Activated CD4-positive, alpha-beta T cell treated with anti-CD3 and anti-CD28 coated beads, Interleukin-2, amount 50 U/mL, for 4 hours (primary cell): ENCODE results near the gene CARD19.

Experiments
- DNase-seq, 2 experiments: peaks; one replicate each; pipeline ENCODE4 v3.0.0-alpha.2; 2020

The CARD19 gene

DNA sequence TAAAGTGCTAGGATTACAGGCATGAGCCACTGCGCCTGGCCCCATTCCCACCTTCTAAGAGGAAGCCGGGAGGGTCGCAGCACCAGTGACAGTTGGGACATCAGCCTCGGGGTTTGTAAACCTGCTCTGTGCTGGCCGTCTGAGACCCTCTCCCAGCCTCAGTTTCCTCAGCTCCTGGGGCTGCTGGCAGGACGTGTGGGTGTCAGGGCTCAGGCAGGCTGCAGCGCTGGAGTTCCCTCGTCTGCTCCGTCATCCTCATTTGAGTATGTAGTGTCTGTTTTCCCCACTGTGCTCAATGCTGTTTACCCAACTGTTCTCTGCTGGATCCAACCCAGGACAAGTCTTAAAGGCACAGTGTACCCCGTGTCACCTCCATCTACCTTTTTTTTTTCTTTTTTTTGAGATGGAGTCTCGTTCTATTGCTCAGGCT is 40.0 kb downstream of the CARD19 start:
- no peak for DNase-seq

- DNase-seq: no peak
Observed at GRCh38 chr9:93137362-93137761, 41.3 kb downstream of the CARD19 start.

- no peak for DNase-seq
Observed at GRCh38 chr9:93138171-93138764, 42.3 kb downstream of the CARD19 start.

- DNase-seq: no peak
Observed at GRCh38 chr9:93139365-93140182, 43.6 kb downstream of the CARD19 start.

GRCh38 chr9:93141771-93142483 is 45.9 kb downstream of the CARD19 start:
- no peak for DNase-seq

GRCh38 chr9:93143830-93144530 is 48.0 kb downstream of the CARD19 start:
- peak; percentile 32 to 35 for DNase-seq

GRCh38 chr9:93146696-93147095 is 50.7 kb downstream of the CARD19 start:
- DNase-seq: peak; percentile 31 to 47

- no peak for DNase-seq
Observed at GRCh38 chr9:93147632-93148031, 51.6 kb downstream of the CARD19 start.

- no peak for DNase-seq
Observed at GRCh38 chr9:93148721-93149120, 52.7 kb downstream of the CARD19 start.

- no peak for DNase-seq
Observed at GRCh38 chr9:93149361-93149760, 53.3 kb downstream of the CARD19 start.

GRCh38 chr9:93151097-93151784 is 55.2 kb downstream of the CARD19 start:
- DNase-seq: no peak

DNA sequence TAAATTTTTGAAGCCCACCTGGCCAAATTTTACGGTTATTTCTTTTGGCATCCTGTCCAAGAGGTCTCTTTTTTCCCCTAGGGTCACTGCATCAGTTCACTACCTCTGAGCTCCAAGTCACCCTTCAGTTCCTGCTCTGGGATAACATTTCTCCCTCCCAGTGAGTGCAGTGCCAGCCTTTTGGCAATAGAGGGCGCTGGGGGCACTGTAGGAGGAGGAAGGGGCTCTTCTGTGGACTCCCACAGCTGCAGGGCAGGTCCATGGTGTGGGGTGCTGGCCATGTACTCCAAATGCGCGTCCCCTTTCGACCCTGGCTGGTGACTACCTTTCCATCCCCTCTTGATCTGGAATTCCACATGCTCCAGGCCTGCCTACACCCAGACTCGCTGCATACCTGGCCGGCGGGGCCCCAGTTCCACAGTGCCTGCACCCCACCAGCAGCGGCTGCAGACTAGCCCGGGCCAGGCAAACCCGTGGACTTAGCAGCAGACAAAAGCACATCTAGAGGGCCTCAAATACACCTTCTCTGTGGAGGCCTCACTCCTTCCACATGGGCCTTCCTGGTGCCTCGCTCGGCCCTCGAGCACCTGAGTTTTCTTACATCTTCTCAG is 58.4 kb downstream of the CARD19 start:
- peak in 1 of 2 experiments; percentile 23 for DNase-seq

- no peak for DNase-seq
Observed at GRCh38 chr9:93155716-93156474, 59.9 kb downstream of the CARD19 start.

DNA sequence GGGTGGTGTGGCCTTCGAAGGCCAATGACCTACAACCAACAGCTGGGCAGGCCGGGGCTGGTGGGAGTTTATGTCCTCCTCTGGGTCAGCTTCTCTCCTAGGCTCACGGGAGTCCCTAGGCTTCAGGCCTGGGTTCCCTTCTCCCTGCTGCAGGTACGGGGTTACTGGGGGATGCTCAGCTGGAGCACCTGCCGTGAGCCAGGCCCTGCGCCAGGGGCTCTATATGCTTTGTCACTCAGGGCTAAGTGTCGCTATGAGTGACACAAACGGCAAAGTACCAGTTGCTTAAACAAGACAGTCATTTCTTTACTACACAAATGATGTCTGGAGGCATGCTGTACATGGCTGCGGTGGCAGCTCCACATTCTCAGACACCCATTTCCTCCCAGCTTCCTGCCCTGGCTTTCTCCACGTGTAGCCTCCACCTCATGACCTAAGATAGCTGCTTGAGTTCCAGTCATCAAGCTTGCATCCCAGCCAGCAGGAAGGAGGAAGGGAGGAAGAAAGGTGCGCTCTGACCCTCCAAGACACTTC is 60.5 kb downstream of the CARD19 start:
- DNase-seq: no peak

- peak; percentile 58 to 61 for DNase-seq
Observed at GRCh38 chr9:93159601-93160471, 63.8 kb downstream of the CARD19 start.

- no peak for DNase-seq
Observed at GRCh38 chr9:93161786-93162562, 66.0 kb downstream of the CARD19 start.
